Prostate gland (tissue), 2 donors: ENCODE data around the gene STX10. TPM values are rescaled to one million over a fixed set of nuclear protein-coding genes. Genes with fewer than 3 reads are reported as not detected.

Experiments used
- DNase-seq: peaks from one replicate; pipeline ENCODE4 v3.0.0-alpha.2; 2019; ENCODE audit warnings: low spot score
- H3K27ac ChIP-seq, 2 donors: fragments of 200-600 bp; sonication (generic); 2 replicates each; pipeline ENCODE4 v1.5.1; 2017 to 2019
- H3K27me3 ChIP-seq: fragments of 200-600 bp; sonication (generic); replicated peaks from 2 replicates; pipeline ENCODE4 v1.5.1; 2019; ENCODE audit not compliant: insufficient read depth
- H3K36me3 ChIP-seq, 2 donors: fragments of 200-600 bp; sonication (generic); 1 replicate in 1 of 2; 2 replicates in 1 of 2; pipeline versions ENCODE4 v1.5.1 to v1.8.1; 2017 to 2019
- H3K4me1 ChIP-seq: fragments of 200-600 bp; sonication (generic); replicated peaks from 2 replicates; pipeline ENCODE4 v1.5.1; 2019
- H3K4me3 ChIP-seq, 2 donors: fragments of 200-600 bp; sonication (generic); 2 replicates each; pipeline ENCODE4 v1.5.1; 2017 to 2019
- H3K9me3 ChIP-seq: fragments of 200-600 bp; sonication (generic); 2 replicates; pipeline ENCODE4 v1.5.1; 2017
- CTCF ChIP-seq, 4 experiments: fragments of 200-600 bp in 2 of 4; fragments of 450-650 bp in 2 of 4; sonication (generic) in 2 of 4; IDR thresholded peaks; 1 replicate in 3 of 4; 2 replicates in 1 of 4; pipeline ENCODE4 v1.5.1; 2016 to 2019; ENCODE audit warnings: antibody characterized with exemption in 4 of 4, mild to moderate bottlenecking in 2 of 4, moderate library complexity in 2 of 4
- POLR2A ChIP-seq: fragments of 450-650 bp; IDR thresholded peaks from one replicate; pipeline ENCODE4 v1.6.1; 2016; ENCODE audit warnings: antibody characterized with exemption, mild to moderate bottlenecking
- POLR2AphosphoS5 ChIP-seq: sonication (generic); formaldehyde crosslinking; IDR thresholded peaks from one replicate; pipeline ENCODE4 v1.6.1; 2017; ENCODE audit warnings: antibody characterized with exemption
- WGBS: methylation state at CpG from one replicate; pipeline ENCODE4 v1.1.5; 2018; 5-methylcytosine and 5-hydroxymethylcytosine counted together
- intact Hi-C: fragments of 100-400 bp; cut with DNase I; formaldehyde crosslinking; loops from one replicate; pipeline ENCODE4 v1.14.2; 2022
- total RNA-seq, 2 donors: library from RNA; depleted of rRNA; stranded (reverse); fragments of >200 nt; gene quantifications; one replicate each; pipeline ENCODE4 v1.1.0, GENCODE V29; 2016

Gene STX10
- total RNA-seq, 2 donors from 2014 or later: 42.5 to 48.6 TPM

- Histone ChIP-seq H3K36me3 (no peaks in the 10 kb centered on the region), H3K4me1 (no peaks in the 10 kb centered on the region), H3K27me3 (no peaks in the 10 kb centered on the region), H3K9me3 (no peaks in the 10 kb centered on the region), H3K27ac (no peak overlapping the region), H3K4me3 (no peak overlapping the region)
- intact Hi-C loops: no loop called here
- 75% methylated on average over 16 of the region's 16 CpGs for WGBS
- no peak for TF ChIP-seq CTCF (IDR thresholded peaks at IDR 0.05)
- no peak for DNase-seq
These were observed 3.2 kb downstream of the STX10 start for GRCh38 chr19:13146763-13147563.

- Histone ChIP-seq H3K4me3 (no peak overlapping the region), H3K27me3 (no peaks in the 10 kb centered on the region), H3K4me1 (no peaks in the 10 kb centered on the region), H3K36me3 (no peaks in the 10 kb centered on the region), H3K27ac (no peak overlapping the region), H3K9me3 (no peaks in the 10 kb centered on the region)
- no peak for DNase-seq
- TF ChIP-seq POLR2AphosphoS5: no peak
- no peak for TF ChIP-seq POLR2A
- no peak for TF ChIP-seq CTCF (IDR thresholded peaks at IDR 0.05)
- intact Hi-C loops: no loop called here
- 80% methylated on average over 11 of the region's 11 CpGs for WGBS
These were observed 10.4 kb downstream of the STX10 start for GRCh38 chr19:13139633-13140311.

- no peak overlapping the region for H3K4me3 ChIP-seq
- intact Hi-C loops: no loop called here
- no peak for DNase-seq
- no peaks in the 10 kb centered on the region for H3K4me1 ChIP-seq
- WGBS: 70% methylated on average over 10 of the region's 10 CpGs
- H3K27ac ChIP-seq: no peak overlapping the region
- no peak for TF ChIP-seq POLR2AphosphoS5
- no peak for TF ChIP-seq POLR2A
- no peak for TF ChIP-seq CTCF (IDR thresholded peaks at IDR 0.05)
- H3K36me3 ChIP-seq: no peaks in the 10 kb centered on the region
- H3K9me3 ChIP-seq: no peaks in the 10 kb centered on the region
- no peaks in the 10 kb centered on the region for H3K27me3 ChIP-seq
These were observed 11.3 kb downstream of the STX10 start for GRCh38 chr19:13138916-13139198.

GRCh38 chr19:13138171-13138915, 11.8 kb downstream of the STX10 start:
- no peaks in the 10 kb centered on the region for H3K36me3 ChIP-seq
- H3K27me3 ChIP-seq: no peaks in the 10 kb centered on the region
- TF ChIP-seq CTCF (IDR thresholded peaks at IDR 0.05): no peak
- no peak for TF ChIP-seq POLR2AphosphoS5
- TF ChIP-seq POLR2A: no peak
- H3K27ac ChIP-seq: no peak overlapping the region
- 82% methylated on average over 40 of the region's 40 CpGs for WGBS
- DNase-seq: no peak
- H3K4me1 ChIP-seq: no peaks in the 10 kb centered on the region
- H3K4me3 ChIP-seq: no peak overlapping the region
- intact Hi-C loops: no loop called here
- no peaks in the 10 kb centered on the region for H3K9me3 ChIP-seq
